GM12864 (cell line): ENCODE measurements around the gene DOK3.

Experiments
- DNase-seq: peaks from one replicate; pipeline ENCODE4 v3.0.0-alpha.2; 2011; ENCODE audit warnings: low read depth
- H3K4me3 ChIP-seq: 2 replicates; pipeline ENCODE4 v1.5.1; 2011; ENCODE audit warnings: mild to moderate bottlenecking, low read depth, low read length, control low read depth
- TF ChIP-seq, protein P1 (sequence below): IDR thresholded peaks from 2 replicates; pipeline ENCODE4 v1.5.1; 2011; ENCODE audit warnings: low read depth, mild to moderate bottlenecking, moderate library complexity, low read length, control low read depth, inconsistent platforms; ENCODE audit errors: missing control alignments

The DOK3 gene

DNA sequence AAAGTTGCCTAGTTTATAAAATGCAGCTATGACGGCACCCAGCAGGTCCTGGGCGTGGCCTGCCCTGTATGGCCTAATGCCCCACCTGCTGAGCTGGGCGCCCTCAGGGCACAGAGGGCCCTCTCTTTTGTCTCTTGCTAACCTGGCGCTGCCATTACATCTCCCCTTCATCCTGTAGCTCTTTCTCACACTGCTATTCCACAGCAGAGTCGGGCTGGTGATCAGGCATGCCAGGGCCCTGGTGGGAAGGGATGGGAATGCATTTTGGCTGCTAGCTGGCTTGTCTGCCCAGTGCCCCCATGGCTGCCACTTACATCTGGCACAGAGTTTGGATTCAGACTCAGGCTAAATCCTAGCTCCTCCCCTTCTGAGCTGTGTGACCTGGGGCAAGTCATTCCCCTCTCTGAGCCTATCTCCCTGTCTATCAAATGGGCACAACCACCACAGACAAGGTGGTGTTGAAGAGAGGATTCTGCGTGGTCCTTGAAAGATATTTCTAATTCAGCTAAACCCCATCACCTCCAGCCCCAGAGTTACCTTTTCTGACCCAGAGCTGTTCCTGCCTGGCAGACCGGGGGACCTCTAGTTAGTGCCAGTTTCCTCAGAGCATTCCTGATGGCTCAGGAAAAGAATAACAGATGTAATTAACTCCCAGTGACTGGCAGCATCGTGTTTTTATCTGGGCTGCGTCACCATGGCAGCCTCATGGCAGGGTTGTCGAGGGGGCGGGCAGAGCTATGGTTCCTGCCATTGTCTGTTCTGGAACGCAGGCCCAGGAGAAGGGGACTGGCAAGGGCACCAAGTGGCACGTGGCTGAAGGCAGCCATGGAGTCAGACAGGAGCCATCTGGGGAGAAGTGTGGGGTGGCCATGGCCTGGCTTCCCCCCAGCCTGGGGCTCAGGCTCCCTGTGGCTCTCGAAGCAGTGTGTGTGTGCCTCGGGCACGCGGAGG lies 56.7 kb downstream of the DOK3 start:
- no peak overlapping the region for H3K4me3 ChIP-seq
- TF ChIP-seq, protein P1, sequence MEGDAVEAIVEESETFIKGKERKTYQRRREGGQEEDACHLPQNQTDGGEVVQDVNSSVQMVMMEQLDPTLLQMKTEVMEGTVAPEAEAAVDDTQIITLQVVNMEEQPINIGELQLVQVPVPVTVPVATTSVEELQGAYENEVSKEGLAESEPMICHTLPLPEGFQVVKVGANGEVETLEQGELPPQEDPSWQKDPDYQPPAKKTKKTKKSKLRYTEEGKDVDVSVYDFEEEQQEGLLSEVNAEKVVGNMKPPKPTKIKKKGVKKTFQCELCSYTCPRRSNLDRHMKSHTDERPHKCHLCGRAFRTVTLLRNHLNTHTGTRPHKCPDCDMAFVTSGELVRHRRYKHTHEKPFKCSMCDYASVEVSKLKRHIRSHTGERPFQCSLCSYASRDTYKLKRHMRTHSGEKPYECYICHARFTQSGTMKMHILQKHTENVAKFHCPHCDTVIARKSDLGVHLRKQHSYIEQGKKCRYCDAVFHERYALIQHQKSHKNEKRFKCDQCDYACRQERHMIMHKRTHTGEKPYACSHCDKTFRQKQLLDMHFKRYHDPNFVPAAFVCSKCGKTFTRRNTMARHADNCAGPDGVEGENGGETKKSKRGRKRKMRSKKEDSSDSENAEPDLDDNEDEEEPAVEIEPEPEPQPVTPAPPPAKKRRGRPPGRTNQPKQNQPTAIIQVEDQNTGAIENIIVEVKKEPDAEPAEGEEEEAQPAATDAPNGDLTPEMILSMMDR: no peak
- no peak for DNase-seq
